ENCODE measurements around the gene TUBAL3. TPM values are rescaled to one million over a fixed set of nuclear protein-coding genes. Genes with fewer than 3 reads are reported as not detected.

The TUBAL3 gene
- total and polyA plus RNA-seq, 2 of the 4 experiments (the other 2 are of a cell fraction), result not detected

DNA sequence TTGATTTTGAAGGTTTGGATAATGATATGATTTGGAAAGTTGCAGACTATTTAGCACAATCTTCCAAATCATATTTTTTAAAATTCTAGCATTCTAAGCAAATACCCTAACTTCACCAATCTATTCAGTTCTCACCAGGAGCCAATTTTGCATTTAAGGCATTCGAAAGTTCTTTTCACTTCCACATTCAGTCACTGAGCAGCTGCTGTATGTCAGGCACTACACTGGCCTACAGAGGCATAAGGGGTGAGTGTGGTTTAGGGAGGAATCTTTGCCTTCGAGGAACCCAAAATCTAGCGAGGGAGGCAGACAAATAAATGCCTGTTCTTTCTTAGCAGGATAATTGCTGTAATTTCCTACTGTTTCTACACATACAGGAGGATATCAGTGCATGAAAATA is 50.6 kb downstream of the TUBAL3 start:
- Histone ChIP-seq H3K9me3 (ENCODE audit: control insufficient read depth, insufficient read depth, low read length) (no peaks in the 10 kb centered on the region), H4K20me1 (ENCODE audit: insufficient read depth, low read length) (no peaks in the 10 kb centered on the region)

More for the DNA sequence above, 50.6 kb downstream of the TUBAL3 start:
- DNase-seq, result no peak
- Histone ChIP-seq H3K79me1 (ENCODE audit: low read depth in 1 of 2, low read length in 2 of 2) (no peaks in the 10 kb centered on the region), H3K9ac (ENCODE audit: low read depth, low read length) (no peak overlapping the region), H3K27ac (ENCODE audit: insufficient read depth, low read length) (no peak overlapping the region), H2AFZ (replicated peaks; ENCODE audit: low read length, poor library complexity) (no peak overlapping the region), H3K9me1 (ENCODE audit: insufficient read depth, low read length) (no peaks in the 10 kb centered on the region), H3K27me3 (ENCODE audit: control insufficient read depth, insufficient read depth, low read length) (peaks cover 4% of the 10 kb centered on the region), H3K4me3 (ENCODE audit: insufficient read depth, low read depth, low read length) (no peak overlapping the region), H3K56ac (ENCODE audit: extremely low read depth, insufficient read depth, low read length) (no peak overlapping the region), H3K14ac (replicated peaks; ENCODE audit: low read depth, low read length) (no peak overlapping the region), H3K18ac (ENCODE audit: low read depth, low read length) (no peak overlapping the region), H2BK120ac (ENCODE audit: low read depth, low read length) (no peak overlapping the region), H3K36me3 (ENCODE audit: control insufficient read depth, insufficient read depth, low read length) (no peaks in the 10 kb centered on the region), H4K5ac (ENCODE audit: low read depth, low read length) (no peak overlapping the region), H2BK20ac (ENCODE audit: low read depth, low read length) (no peak overlapping the region), H4K8ac (ENCODE audit: low read depth in 2 of 2, low read length in 2 of 2) (no peak overlapping the region), H3K23ac (ENCODE audit: low read depth, low read length) (no peak overlapping the region), H2AK5ac (ENCODE audit: low read depth, low read length) (no peak overlapping the region), H3K4me2 (ENCODE audit: low read depth, low read length) (no peak overlapping the region), H2BK15ac (ENCODE audit: low read depth, low read length) (no peak overlapping the region), H4K91ac (ENCODE audit: insufficient read depth, low read depth, low read length) (no peak overlapping the region), H3K4me1 (ENCODE audit: control insufficient read depth, insufficient read depth, low read length) (no peaks in the 10 kb centered on the region), H2AK9ac (replicated peaks; ENCODE audit: low read depth, low read length, poor library complexity) (no peak overlapping the region), H2BK5ac (ENCODE audit: low read depth, low read length, poor library complexity, severe bottlenecking) (no peak overlapping the region), H3K4ac (ENCODE audit: low read depth, low read length) (no peak overlapping the region)
- POLR2A ChIA-PET (ENCODE audit: unreplicated experiment), result no interaction called here
- TF ChIP-seq MAFK (IDR thresholded peaks at IDR 0.05; ENCODE audit: low read depth, low read length) (no peak), MAZ (IDR thresholded peaks at IDR 0.05; ENCODE audit: borderline replicate concordance, low read depth, low read length) (no peak), RFX5 (IDR thresholded peaks at IDR 0.05; ENCODE audit: low read depth, low read length) (no peak), SMC3 (IDR thresholded peaks at IDR 0.05; ENCODE audit: low read depth, low read length) (no peak), RAD21 (IDR thresholded peaks at IDR 0.05; ENCODE audit: low read length) (no peak), NFE2L2 (IDR thresholded peaks at IDR 0.05; ENCODE audit: low read depth, low read length) (no peak), MXI1 (IDR thresholded peaks at IDR 0.05; ENCODE audit: borderline replicate concordance, low read depth, low read length) (no peak)
- TF ChIP-seq, protein P1, sequence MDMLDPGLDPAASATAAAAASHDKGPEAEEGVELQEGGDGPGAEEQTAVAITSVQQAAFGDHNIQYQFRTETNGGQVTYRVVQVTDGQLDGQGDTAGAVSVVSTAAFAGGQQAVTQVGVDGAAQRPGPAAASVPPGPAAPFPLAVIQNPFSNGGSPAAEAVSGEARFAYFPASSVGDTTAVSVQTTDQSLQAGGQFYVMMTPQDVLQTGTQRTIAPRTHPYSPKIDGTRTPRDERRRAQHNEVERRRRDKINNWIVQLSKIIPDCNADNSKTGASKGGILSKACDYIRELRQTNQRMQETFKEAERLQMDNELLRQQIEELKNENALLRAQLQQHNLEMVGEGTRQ (IDR thresholded peaks at IDR 0.05; ENCODE audit: low read depth, low read length), result no peak
- TF ChIP-seq, protein P2, sequence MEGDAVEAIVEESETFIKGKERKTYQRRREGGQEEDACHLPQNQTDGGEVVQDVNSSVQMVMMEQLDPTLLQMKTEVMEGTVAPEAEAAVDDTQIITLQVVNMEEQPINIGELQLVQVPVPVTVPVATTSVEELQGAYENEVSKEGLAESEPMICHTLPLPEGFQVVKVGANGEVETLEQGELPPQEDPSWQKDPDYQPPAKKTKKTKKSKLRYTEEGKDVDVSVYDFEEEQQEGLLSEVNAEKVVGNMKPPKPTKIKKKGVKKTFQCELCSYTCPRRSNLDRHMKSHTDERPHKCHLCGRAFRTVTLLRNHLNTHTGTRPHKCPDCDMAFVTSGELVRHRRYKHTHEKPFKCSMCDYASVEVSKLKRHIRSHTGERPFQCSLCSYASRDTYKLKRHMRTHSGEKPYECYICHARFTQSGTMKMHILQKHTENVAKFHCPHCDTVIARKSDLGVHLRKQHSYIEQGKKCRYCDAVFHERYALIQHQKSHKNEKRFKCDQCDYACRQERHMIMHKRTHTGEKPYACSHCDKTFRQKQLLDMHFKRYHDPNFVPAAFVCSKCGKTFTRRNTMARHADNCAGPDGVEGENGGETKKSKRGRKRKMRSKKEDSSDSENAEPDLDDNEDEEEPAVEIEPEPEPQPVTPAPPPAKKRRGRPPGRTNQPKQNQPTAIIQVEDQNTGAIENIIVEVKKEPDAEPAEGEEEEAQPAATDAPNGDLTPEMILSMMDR (conservative IDR thresholded peaks at IDR 0.05; ENCODE audit: low read depth, low read length), result no peak
- TF ChIP-seq, protein P3, sequence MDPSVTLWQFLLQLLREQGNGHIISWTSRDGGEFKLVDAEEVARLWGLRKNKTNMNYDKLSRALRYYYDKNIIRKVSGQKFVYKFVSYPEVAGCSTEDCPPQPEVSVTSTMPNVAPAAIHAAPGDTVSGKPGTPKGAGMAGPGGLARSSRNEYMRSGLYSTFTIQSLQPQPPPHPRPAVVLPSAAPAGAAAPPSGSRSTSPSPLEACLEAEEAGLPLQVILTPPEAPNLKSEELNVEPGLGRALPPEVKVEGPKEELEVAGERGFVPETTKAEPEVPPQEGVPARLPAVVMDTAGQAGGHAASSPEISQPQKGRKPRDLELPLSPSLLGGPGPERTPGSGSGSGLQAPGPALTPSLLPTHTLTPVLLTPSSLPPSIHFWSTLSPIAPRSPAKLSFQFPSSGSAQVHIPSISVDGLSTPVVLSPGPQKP (IDR thresholded peaks at IDR 0.05; ENCODE audit: borderline replicate concordance, low read depth, low read length), result no peak
- ATAC-seq (ENCODE audit: low read depth), result no peak
- intact Hi-C loops (cut with micrococcal nuclease), result no loop called here
- no CpG with 5 or more reads among the region's 3 CpGs for WGBS, 2 experiments (ENCODE audit: extremely low coverage in 2 of 2, insufficient read length in 1 of 2)
- CTCF ChIA-PET, result no interaction called here
- in situ Hi-C loops (cut with MboI; ENCODE audit: low sequenced_read_pairs), result no loop called here
- dilution Hi-C loops (cut with HindIII; ENCODE audit: low sequenced_read_pairs, unreplicated experiment), result no loop called here
- BruUV-seq (replicated peaks), result no TSS peak
